Spleen (tissue), 11 donors: ENCODE measurements around the gene SLC9A4. TPM values are rescaled to one million over a fixed set of nuclear protein-coding genes. Genes with fewer than 3 reads are reported as not detected.

Experiments
- DNase-seq: peaks from one replicate; pipeline ENCODE4 v3.0.0-alpha.2; 2020
- H3K27ac ChIP-seq, 8 donors: fragments of 200-600 bp; sonication (generic) in 7 of 8; 1 replicate in 4 of 8; 2 replicates in 4 of 8; pipeline versions ENCODE4 v1.5.0 to v1.8.0; 2016 to 2021; ENCODE audit warnings: inconsistent platforms in 4 of 8, mild to moderate bottlenecking in 4 of 8, moderate library complexity in 1 of 8
- H3K27me3 ChIP-seq, 7 donors: fragments of 200-600 bp; sonication (generic) in 6 of 7; replicated peaks in 1 of 7; 1 replicate in 4 of 7; 2 replicates in 3 of 7; pipeline versions ENCODE4 v1.5.0 to v1.8.0; 2016 to 2021; ENCODE audit warnings: inconsistent platforms in 3 of 7, mild to moderate bottlenecking in 1 of 7
- H3K36me3 ChIP-seq, 6 donors: fragments of 200-600 bp; sonication (generic) in 5 of 6; 1 replicate in 4 of 6; 2 replicates in 2 of 6; pipeline versions ENCODE4 v1.5.0 to v1.8.0; 2016 to 2021; ENCODE audit warnings: inconsistent platforms in 2 of 6
- H3K4me1 ChIP-seq, 6 donors: fragments of 200-600 bp; sonication (generic) in 5 of 6; 1 replicate in 3 of 6; 2 replicates in 3 of 6; pipeline versions ENCODE4 v1.5.0 to v1.8.0; 2016 to 2021; ENCODE audit warnings: inconsistent platforms in 3 of 6
- H3K4me3 ChIP-seq, 8 donors: fragments of 200-600 bp; sonication (generic) in 7 of 8; 1 replicate in 4 of 8; 2 replicates in 4 of 8; pipeline versions ENCODE4 v1.5.0 to v1.8.0; 2016 to 2021; ENCODE audit warnings: inconsistent platforms in 4 of 8, mild to moderate bottlenecking in 4 of 8, moderate library complexity in 2 of 8
- H3K9me3 ChIP-seq, 8 donors: fragments of 200-600 bp; sonication (generic) in 7 of 8; 1 replicate in 4 of 8; 2 replicates in 4 of 8; pipeline versions ENCODE4 v1.5.0 to v1.8.0; 2016 to 2021; ENCODE audit warnings: inconsistent platforms in 4 of 8
- POLR2A ChIP-seq, 3 donors: fragments of 450-650 bp; IDR thresholded peaks; one replicate each; pipeline ENCODE4 v1.5.1; 2017; ENCODE audit warnings: antibody characterized with exemption in 3 of 3, mild to moderate bottlenecking in 1 of 3
- POLR2AphosphoS5 ChIP-seq, 3 donors: sonication (generic); formaldehyde crosslinking; IDR thresholded peaks; one replicate each; pipeline ENCODE4 v1.5.1; 2017; ENCODE audit warnings: antibody characterized with exemption in 3 of 3
- WGBS, 5 donors: extraction: QIAGEN DNeasy Blood & Tissue Kit in 3 of 5; methylation state at CpG; one replicate each; pipeline versions ENCODE4 v1.1.5 to v1.1.7; 2013 to 2018; 5-methylcytosine and 5-hydroxymethylcytosine counted together
- intact Hi-C: fragments of 100-400 bp; cut with DNase I; formaldehyde crosslinking; loops from one replicate; pipeline ENCODE4 v1.15.0; 2023; ENCODE audit warnings: low total_unique reads
- polyA plus RNA-seq, 3 donors: library from polyadenylated mRNA; stranded (reverse); fragments of 200-250 nt; gene quantifications; one replicate each; pipeline ENCODE4 v1.2.1, GENCODE V29; 2013
- total RNA-seq, 7 donors: library from RNA; depleted of rRNA in 3 of 7; stranded (reverse); fragments of >200 nt in 3 of 7; fragmentation: NEBNext Ultra II Directional in 4 of 7; extraction: Animal tissue kit (Norgen Biotek cat#: 25700) in 4 of 7; gene quantifications; one replicate each; pipeline versions ENCODE4 v1.1.0 to v1.2.1, GENCODE V29; 2016 to 2021
- TF ChIP-seq, protein P1 (sequence below), 11 experiments: fragments of 200-600 bp in 7 of 11; fragments of 450-650 bp in 4 of 11; sonication (generic) in 4 of 11; IDR thresholded peaks in 8 of 11; conservative IDR thresholded peaks in 3 of 11; 1 replicate in 7 of 11; 2 replicates in 4 of 11; pipeline versions ENCODE4 v1.4.0 to v1.8.0; 2016 to 2021; ENCODE audit warnings: antibody characterized with exemption in 11 of 11, inconsistent platforms in 4 of 11, mild to moderate bottlenecking in 1 of 11
- donor health status: healthy with polysubstance abuse.
- donor health status: DM: no; HTN: no; CAD: no; lungs with moderate emphysema.
- donor health status: DM: no; HTN: no; CAD: no.
- donor health status: Bipolar disorder and iron deficiency.
- donor health status: healthy.
- donor health status: DM: no; HTN: no; CAD: no.
- donor health status: DM: yes; HTN: yes; CAD: no.

Gene SLC9A4
- total and polyA plus RNA-seq, 10 donors, result 0.10 TPM; not detected in 9

DNA sequence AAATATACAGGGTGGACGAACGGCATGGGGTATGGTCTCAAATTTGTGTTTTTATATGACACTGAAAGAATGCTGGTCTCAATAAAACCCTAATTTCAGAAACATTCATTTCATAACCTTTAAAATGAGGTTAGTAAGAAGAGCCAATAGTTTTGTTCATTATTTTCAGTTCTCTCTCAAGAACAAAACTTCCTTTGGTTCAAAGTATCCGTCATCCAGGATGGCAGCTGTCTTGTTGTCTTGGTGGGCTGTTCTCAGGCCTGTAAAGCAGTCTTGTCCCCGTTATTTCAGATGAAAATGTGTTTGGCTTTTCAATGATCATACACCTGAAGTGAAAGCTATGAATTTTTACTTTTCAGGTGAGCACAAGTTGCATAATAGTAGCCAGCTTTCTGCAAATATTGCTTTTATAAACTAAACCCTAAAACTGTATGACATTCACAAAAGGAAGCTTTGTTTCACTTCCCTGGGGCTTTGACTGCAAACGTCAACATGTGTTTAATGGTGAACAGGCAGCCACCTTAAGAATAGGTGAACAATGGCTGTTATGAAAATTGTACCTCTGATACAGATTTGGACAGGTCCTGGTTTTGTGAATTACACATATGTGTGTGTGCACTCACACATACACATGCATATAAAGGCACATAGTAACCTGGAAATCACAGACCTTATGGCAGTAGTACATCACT lies 47.4 kb upstream of the SLC9A4 start:
- Histone ChIP-seq H3K27me3 (no peaks in the 10 kb centered on the region), H3K27ac (peak overlapping the region in 6 of 8 donors; percentile 58 to 90 (median 85)), H3K9me3 (no peaks in the 10 kb centered on the region), H3K36me3 (no peaks in the 10 kb centered on the region), H3K4me3 (peak overlapping the region in 3 of 8 donors; percentile 0 to 55 (median 18)), H3K4me1 (peaks cover 0 to 56% (median 14%) of the 10 kb centered on the region in 6 donors)
- TF ChIP-seq POLR2A (IDR thresholded peaks at IDR 0.05) (no peak), POLR2AphosphoS5 (IDR thresholded peaks at IDR 0.05) (no peak)
- TF ChIP-seq, protein P1, sequence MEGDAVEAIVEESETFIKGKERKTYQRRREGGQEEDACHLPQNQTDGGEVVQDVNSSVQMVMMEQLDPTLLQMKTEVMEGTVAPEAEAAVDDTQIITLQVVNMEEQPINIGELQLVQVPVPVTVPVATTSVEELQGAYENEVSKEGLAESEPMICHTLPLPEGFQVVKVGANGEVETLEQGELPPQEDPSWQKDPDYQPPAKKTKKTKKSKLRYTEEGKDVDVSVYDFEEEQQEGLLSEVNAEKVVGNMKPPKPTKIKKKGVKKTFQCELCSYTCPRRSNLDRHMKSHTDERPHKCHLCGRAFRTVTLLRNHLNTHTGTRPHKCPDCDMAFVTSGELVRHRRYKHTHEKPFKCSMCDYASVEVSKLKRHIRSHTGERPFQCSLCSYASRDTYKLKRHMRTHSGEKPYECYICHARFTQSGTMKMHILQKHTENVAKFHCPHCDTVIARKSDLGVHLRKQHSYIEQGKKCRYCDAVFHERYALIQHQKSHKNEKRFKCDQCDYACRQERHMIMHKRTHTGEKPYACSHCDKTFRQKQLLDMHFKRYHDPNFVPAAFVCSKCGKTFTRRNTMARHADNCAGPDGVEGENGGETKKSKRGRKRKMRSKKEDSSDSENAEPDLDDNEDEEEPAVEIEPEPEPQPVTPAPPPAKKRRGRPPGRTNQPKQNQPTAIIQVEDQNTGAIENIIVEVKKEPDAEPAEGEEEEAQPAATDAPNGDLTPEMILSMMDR (IDR thresholded peaks at IDR 0.05 in 8 of 11, conservative IDR thresholded peaks at IDR 0.05 in 3 of 11), result no peak
- WGBS, 5 donors, result 46 to 59% (median 51%) methylated on average over 5 of the region's 5 CpGs
- intact Hi-C loops, result no loop called here
- no peak for DNase-seq

DNA sequence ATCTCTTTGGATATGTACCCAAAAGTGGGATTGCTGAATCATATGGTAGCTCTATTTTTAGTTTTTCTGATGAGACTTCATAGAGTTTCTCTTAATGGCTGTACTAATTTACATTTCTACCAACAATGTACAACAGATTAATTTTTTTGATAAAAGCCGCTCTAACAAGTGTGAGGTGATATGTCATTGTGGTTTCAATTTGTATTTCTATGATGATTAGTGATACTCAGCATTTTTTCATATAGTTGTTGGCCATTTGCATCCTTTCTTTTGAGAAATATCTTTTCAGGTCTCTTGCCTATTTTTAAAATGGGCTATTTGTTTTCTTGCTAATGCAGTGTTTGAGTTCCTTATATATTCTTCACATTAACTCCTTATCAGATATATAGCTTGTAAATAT lies 45.8 kb upstream of the SLC9A4 start:
- H3K9me3 ChIP-seq, result no peaks in the 10 kb centered on the region
- TF ChIP-seq POLR2AphosphoS5 (IDR thresholded peaks at IDR 0.05) (no peak), POLR2A (IDR thresholded peaks at IDR 0.05) (no peak)
- TF ChIP-seq, protein P1 (IDR thresholded peaks at IDR 0.05 in 8 of 11, conservative IDR thresholded peaks at IDR 0.05 in 3 of 11), result no peak
- intact Hi-C loops, result no loop called here
- peak overlapping the region in 3 of 8 donors; percentile 0 to 42 (median 18) for H3K4me3 ChIP-seq
- 33 to 89% (median 45%) methylated on average over 1 of the region's 1 CpG for WGBS, 5 donors
- peak overlapping the region in 4 of 8 donors; percentile 21 to 90 (median 89) for H3K27ac ChIP-seq
- H3K36me3 ChIP-seq, result no peaks in the 10 kb centered on the region
- H3K27me3 ChIP-seq, result no peaks in the 10 kb centered on the region
- peaks cover 0 to 53% (median 14%) of the 10 kb centered on the region in 6 donors for H3K4me1 ChIP-seq
- no peak for DNase-seq

DNA sequence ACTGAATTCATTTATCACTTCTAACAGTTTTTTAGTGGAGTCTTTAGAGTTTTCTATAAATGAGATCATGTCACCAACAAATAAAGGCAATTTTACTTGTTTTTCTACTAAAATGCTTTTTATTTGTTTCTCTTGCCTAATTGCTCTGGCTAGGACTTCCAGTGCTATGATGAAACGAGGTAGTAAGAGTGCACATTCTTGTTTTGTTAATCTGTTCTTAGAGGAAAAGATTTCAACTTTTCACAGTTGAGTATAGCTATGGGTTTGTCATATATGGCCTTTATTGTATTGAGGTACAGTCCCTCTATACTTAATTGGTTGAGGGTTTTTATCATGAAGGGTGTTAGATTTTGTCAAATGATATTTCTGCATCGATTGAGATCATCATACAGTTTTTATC lies 44.5 kb upstream of the SLC9A4 start:
- Histone ChIP-seq H3K9me3 (no peaks in the 10 kb centered on the region), H3K4me3 (peak overlapping the region in 2 of 8 donors; percentile 9 to 19), H3K27me3 (no peaks in the 10 kb centered on the region), H3K27ac (peak overlapping the region in 6 of 8 donors; percentile 21 to 90 (median 68)), H3K36me3 (peaks cover 0 to 8% (median 0%) of the 10 kb centered on the region in 6 donors), H3K4me1 (peaks cover 0 to 49% (median 11%) of the 10 kb centered on the region in 6 donors)
- WGBS, 5 donors, result 64 to 82% (median 72%) methylated on average over 2 of the region's 2 CpGs
- no peak for TF ChIP-seq POLR2A (IDR thresholded peaks at IDR 0.05)
- DNase-seq, result no peak
- intact Hi-C loops, result no loop called here

DNA sequence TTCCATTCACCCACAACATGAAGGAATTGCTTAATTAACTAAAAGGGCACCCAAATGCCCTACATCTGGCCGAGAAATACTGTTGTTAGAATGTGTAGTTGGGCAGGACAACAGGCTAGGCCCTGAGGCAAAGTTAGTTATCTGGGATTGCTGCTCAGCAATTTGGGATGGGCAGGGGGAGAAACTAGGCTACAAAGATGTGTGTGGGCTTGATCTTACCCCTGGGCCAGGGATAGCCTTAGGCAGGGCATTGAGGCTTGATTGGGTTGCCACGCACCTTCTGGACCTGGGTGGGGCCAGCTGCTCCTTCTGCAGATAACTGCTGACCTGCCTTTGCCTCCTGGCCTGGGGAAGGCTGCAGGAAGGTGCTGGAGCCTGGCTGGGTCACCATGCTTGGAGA lies 40.6 kb upstream of the SLC9A4 start:
- peaks cover 9 to 62% (median 20%) of the 10 kb centered on the region in 6 donors for H3K4me1 ChIP-seq
- no peaks in the 10 kb centered on the region for H3K9me3 ChIP-seq
- no peak overlapping the region for H3K4me3 ChIP-seq
- intact Hi-C loops, result no loop called here
- no peaks in the 10 kb centered on the region for H3K27me3 ChIP-seq
- peak overlapping the region in 3 of 8 donors; percentile 11 to 90 (median 29) for H3K27ac ChIP-seq
- TF ChIP-seq, protein P1 (IDR thresholded peaks at IDR 0.05 in 8 of 11, conservative IDR thresholded peaks at IDR 0.05 in 3 of 11), result no peak
- TF ChIP-seq POLR2AphosphoS5 (IDR thresholded peaks at IDR 0.05) (no peak), POLR2A (IDR thresholded peaks at IDR 0.05) (no peak)
- H3K36me3 ChIP-seq, result peaks cover 0 to 19% (median 0%) of the 10 kb centered on the region in 6 donors
- DNase-seq, result no peak
- WGBS, 5 donors, result 79 to 96% (median 93%) methylated on average over 2 of the region's 2 CpGs
